T follicular helper cell (primary cell): ENCODE measurements around the gene KCNMB1.

Source experiments
- DNase-seq: peaks from one replicate; pipeline ENCODE4 v3.0.0-alpha.2; 2020; ENCODE audit warnings: low read depth
- total RNA-seq, 2 experiments: gene quantifications; one replicate each; lab custom pipeline; 2026; lab: John Stamatoyannopoulos, UW

Gene KCNMB1, protein sequence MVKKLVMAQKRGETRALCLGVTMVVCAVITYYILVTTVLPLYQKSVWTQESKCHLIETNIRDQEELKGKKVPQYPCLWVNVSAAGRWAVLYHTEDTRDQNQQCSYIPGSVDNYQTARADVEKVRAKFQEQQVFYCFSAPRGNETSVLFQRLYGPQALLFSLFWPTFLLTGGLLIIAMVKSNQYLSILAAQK
- total RNA-seq = 0 reads per million in 2 experiments

DNA sequence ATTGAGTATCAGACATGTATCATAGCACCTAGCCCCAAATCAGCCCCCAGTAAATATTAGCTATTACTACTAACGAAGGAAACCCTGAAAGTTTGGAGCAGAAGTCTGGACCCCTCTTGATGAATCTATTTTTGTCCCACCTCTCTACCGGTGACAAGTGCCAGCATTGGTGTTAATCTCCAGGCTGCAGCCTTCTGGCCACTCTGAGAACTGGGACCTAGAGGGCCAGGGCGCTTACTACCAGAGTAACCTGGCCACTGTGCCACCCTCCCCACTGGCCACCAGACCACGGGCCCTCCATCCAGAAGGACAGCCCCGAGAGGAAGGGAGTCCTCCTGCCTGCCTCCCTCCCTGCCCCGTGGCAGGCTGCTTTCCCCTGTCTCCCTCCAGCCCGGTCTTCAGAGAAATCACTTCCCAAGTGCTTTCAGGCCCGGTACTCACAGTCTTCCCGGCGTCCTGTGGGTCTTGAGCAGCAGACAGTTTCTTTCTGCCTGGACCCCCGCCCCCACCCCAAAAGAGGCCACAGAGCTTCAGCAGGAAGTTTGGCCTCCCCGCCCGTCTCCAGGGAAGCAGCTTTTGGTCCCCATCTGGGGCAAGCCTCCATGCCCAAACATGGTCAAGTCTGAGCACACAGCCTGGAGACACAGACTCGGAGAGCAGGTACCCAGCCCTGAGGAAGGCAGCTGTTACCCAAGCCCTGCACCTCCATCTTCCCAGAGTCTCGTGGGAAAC lies at the start of gene KCNMB1:
Gene KCNMB1 (minus strand): TSS at position 550 of the 732 bp plus-strand sequence. CDS start 3,920 bp downstream, outside the sequence.
- DNase-seq = no peak

DNA sequence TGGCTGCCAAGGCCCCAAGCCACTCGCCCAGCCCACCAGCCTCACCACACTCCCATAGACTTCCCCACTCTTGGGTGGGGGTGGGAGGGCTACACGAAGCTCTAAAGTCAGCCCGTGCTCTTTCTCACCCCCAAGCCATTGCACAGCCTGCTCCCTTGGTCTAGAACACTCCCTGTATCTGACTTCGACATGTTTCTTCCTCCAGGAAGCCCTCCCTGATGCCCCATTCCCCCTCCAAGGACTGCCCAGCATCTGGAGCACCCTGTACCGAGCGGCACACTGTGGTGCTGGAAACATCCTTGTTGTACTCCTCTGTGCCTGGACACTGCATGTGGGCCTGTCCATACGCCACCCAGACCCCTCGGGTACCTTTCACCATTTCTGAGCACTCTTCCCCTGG lies 49.4 kb upstream of the KCNMB1 start:
- no peak for DNase-seq

DNA sequence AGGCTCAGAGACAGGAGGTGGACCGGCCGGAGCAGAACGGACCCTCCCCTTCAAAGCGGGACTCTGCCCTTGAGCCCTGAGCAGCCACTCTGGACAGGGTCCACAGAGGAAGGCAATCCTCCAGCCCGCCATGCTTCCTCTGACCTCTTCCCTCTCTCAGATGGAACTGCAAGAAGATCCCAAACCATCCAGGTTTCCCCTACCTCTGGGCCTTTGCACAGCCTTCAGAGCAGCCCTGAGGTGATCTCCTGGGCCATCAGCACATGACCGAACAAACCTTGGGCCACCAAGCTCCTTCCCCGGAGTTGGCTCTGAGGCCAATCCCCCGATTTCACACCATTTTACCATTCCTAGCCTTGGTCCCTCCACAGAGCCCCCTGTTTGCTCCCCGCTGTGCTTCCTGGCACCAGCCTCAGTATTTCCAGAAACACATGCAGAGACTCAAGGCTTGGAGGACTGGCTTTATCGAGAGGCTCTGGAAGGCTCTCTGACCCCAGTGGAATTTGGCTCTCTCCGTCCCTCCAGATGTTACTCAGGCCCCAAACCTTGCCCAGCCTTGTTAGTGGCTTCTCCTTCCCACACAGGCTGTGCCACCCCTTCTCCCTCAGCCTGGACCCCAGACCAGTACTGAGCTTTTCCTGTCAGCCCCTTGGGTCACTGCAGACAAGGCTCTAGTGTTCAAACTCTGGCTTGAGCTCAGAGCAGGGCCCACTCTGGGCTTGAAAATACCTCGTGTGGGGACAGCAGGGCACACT lies 48.6 kb upstream of the KCNMB1 start:
- DNase-seq = no peak

DNA sequence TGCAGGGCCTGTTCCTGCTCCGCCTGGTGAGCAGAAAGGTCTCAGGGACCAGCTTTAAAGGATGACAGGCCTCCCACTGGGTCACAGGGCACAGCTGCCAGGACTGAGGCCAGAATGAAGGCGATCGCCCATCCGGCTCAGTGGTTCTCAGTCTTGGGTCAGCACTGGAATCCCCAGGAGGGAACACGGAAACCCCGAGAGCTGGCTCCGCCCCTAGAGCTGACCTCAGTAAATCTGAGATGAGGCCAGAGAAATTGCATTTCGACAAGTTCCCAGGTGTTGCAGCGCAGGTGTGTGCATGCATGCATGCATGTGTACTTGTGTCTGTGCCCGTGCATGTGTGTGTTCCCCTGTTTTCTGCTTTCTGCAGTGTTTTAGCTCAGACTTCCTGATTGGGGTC lies 47.2 kb upstream of the KCNMB1 start:
- DNase-seq = no peak

DNA sequence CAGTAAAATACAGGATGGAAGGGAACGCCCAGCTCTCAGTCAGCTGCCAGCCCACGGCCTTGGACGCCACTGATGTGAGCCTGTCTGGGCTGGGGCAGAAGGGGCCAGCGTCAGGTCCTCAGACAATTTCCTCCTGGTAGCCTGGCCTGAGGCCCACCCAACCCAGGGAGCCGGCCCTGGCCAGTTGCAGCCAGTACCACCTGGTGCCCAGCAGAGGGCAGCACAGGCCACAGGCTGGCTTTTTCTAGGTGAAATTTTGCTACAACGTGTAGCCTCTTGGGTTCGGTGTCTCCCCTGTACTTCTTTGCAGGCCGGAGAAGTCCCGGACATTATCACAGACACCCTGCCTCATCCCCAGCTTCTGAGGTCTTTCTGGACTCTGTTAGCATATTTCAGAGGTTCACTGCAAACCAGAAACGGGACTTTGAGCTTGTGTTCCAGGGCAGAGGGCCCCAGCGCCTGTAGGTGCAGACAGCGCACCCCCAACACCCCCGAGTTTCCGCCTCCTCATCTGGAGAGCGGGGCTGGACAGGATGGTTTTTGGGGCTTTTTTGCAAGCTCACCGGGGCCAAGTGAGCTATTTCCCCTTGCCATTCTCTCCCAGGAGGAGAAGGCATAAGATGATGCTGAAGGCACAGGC lies 45.9 kb upstream of the KCNMB1 start:
- peak; percentile 20 for DNase-seq

DNA sequence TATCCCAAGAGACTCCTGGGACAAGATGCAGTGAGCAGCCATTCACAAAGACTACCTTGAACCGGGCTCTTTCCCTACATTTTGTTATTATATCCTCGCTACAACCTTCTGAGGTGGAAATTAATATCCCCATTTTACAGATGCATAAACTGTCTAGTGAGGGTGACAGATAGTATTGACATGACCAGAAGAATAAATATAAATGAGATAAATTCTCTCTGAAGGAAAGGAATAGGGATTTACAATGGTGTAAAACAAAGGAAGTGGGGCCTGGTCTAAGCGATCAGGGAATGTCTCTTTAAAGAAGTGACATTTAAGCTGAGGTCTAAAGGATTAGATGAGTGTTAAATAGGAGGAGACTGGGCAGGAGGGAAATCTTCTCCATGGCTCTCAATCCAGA lies 43.5 kb upstream of the KCNMB1 start:
- DNase-seq = no peak

DNA sequence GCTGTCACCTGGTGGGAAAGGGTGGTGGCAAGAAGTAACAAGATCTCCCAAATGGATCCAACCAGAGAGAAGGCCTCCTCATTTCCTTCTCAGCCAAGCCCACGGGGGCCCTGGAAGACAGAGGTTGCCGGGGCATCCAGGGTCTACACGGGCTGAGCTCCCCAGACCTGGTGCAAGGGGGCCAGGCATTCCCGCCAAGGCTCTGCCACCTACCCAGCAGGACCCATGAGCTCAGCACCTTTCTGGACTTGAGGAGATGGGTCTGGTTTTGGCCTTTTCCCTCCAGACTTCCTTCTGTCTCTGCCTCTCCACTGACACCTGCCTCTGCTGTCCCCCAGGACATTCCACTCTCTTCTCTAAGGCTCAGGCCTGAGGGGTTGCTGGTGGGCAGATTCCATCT lies 42.4 kb upstream of the KCNMB1 start:
- no peak for DNase-seq

DNA sequence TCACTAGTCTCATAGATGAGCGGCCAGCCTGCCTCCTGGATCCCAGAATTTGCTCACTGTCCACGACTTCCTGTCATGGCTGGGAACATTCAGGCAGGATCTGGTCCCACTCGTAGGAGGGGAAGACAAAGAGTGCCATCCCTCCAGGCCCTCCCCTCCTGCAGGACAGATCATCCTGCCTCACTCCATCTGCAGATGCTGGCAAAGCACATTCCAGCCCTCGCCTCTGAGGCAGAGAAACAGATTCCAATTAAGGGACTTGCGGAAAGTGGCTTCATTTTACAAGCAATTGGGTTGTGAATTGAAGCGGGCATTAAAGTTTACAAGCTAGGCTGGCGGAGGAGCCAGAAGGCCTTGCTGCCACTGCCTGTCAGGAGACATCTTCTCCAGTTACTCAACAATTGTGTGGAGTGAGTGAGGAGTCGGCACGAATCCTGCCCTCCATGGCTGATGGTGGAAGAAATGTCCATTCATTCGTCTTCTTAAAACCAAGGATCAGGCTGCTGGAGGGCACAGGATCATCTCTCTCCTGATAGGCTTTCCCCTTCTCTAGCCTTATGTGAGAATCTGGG lies 41.8 kb upstream of the KCNMB1 start:
- DNase-seq = no peak

DNA sequence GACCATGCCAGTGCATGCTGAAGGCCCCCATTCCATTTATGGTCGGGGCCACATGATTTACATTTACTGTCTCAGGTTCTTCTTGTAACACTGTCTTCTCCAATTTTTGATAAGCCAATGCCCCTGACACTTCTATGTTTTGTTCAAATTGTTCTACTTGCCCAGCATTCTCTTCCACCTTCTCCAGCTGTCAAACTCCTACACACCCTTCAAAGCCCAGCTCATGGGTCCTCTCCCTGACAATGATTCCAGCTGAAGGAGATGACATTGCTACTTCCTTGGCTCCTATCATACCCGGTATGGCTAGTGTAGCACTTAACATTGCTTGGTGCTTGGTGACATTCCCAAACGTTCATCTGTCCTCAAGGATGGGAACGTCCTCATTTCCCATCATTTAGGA lies 41.1 kb upstream of the KCNMB1 start:
- no peak for DNase-seq

DNA sequence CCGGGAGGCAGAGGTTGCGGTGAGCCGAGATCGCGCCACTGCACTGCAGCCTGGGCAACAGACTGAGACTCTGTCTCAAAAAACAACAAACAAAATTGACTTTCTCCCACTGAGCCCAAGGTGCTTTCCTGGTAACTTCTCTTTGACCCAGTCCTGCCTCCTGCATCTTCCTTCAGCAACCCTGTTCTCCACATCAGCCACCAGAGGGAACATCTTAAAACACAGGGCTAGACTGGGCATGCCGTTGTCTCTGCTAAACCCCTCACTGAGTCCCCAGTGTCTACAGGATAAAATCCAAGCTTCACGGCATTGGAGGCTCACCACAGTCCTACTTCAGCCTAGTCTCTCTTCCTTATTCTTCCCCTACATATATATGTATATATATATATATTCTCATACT lies 39.8 kb upstream of the KCNMB1 start:
- DNase-seq = no peak

DNA sequence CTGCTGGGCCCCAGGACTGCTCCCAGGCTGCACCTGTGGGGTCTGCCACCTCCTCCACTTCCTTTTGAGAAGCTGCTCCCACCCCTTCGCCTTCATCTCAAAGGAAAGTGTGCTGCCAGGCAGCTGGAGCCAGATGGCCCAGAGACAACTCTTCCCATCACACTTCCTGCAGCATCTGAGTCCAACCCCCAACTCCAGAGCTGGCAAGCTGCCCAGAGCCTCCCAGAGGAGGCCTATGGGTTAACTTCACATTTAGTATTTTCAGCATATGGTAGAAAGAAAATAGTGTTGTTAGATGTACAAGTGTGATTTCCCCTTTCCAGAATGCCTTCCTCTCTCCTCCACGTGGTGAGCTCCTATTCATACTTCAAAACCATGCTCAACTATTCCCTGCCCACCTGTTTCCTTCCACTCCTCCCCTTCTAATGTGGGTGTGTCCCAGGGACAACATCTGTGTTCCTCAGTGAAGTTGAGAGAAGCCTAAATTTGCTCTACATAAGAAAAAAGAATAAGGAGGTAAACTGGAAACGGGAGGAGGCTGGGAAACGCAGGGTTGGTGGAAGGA lies 38.6 kb upstream of the KCNMB1 start:
- no peak for DNase-seq

DNA sequence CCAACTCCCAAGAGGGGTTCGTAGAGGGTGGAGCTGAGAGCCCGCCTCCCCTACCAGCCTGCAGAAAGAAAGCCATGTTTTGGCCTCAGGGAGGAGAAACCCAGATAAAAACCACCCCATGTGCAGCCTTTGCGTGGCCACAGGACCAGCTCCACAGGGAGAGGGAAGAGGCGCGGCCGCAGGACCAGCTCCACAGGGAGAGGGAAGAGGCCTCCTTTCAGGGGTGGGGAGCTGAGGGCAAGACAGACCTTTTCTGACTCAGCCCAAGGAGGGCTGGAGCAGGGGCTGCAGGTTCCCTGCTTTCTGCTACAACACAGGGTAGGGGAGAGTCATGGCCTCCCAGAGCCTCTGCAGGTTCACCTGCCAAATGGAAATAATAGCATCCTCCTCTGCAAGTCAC lies 37.6 kb upstream of the KCNMB1 start:
- DNase-seq = no peak

DNA sequence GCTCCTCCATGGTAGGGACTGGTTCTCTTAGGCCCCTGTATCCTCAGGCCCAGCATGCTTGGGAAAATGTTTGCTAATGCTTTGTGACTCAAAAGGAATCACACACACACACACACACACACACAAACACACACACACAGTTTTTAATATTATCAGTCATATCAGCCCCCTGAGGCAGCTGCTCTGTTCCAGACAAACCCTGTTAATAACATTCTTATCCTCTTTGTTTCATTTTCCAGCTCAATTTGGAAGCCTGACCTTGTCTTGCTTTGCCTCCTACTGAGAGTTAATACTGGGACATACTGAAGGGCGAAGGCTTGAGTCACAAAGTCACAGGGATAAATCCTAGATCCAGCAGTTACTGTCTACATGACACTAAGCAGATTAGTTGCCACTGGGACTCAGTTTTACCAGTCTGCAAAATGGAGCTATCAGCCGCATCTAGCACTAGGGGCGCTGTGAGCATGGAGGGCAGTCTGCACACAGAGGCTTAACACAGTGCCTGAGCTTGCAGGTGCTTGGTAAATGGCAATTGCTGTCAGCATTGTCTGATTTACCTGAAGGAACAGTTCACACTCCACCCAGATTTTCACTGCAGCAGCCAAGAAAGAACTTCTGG lies 37.1 kb upstream of the KCNMB1 start:
- DNase-seq = no peak

DNA sequence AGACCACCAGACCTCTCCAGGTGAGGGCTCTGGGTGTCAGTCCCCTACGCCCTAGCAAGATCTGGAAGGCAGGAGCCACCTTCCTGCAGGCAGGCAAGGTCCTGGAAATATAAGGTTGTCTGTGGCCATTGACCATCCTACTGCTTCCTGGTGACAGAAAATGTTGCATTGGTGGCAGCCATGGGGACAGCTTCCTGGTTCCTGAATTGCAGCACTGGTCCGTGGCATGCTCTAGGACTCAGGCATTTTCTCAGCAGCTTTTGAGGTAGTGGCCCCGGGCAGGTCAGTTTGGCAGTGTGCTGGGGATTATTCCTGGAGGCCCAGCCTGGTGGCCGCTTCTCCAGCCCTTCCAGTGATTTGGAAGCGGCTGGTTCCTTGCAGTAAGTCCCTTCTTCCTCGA lies 36.6 kb upstream of the KCNMB1 start:
- DNase-seq = no peak

DNA sequence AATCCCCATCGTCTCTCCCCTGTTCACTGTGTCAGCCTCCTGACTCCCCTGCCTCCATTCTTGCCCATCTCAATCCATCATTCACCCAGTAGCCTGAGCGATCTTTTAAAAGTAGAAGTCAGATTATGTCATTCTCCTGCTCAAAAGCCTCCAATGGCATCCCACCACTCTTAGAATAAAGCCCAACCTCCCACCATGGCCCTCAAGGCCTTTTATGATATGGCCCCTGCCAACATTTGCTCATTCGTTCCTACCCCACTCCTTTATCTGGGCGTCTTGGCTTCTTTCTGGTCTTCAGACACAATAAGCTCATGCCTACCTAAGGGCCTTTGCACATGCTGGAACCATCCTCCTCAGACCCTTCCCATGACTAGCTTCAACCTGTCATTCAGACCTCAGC lies 35.5 kb upstream of the KCNMB1 start:
- no peak for DNase-seq

DNA sequence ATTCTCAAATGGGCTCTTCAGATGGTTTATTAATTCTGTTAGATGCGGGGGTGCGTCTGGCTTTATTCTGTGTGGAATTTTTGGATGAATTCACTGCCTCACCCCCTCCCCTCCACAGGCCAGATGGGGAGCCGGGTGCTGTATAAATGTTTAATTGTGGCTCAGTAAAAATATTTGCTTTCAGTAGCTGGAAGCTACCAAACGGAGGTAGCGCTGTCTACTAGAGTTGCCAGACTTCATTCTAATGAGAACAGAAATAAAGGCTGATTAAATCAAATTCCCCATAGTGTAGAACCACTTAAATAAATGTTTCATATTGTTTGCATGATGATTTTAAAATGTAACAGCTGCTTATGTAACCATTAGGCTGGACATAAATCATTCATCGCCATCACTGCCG lies 34.5 kb upstream of the KCNMB1 start:
- no peak for DNase-seq

DNA sequence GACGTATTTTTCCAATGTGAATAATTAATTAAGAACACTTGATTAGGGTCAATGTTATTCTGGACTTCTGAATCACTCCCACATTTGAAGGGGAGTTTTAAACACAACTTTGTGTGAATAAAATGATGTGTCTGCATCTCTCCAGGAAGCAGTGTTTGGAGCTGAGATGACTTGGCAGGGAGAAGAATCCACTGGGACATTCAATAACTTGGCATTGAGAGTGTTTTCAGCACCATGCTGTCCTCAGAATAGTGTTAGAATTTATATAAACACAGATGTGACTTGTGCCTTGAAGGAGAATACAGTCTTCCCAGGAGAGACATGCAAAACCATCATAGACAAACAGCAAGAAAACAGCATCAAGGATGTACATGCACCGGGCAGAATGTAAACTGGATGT lies 32.7 kb upstream of the KCNMB1 start:
- no peak for DNase-seq

DNA sequence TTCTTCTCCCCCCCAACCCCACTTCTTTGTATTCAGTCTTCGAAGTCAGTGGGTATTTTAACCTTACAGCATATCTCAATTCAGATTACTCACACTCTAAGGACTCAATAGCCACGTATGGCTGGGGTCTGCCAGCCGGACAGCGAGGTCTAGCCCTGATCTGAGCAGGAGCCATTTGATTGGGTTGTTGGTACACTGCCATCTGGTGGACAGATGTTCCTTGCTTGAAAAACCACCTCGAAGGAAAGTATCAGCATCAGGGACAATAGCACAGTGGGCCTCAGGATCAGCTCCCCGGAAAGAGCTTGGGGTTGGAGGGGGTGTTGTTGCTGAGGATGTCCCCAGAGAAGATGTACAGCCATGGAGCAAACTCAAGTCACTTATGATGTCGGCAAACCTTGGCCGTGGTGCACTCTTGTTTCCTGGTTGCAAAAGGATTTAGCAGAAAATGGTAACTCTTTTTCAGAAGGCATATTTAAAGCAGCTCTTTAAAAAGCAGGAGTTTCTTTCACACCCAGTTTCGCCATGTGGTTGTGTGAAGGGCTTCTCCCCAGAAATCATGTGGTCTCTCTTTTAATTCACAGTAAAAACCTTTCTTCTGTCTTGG lies 31.7 kb upstream of the KCNMB1 start:
- peak; percentile 29 for DNase-seq

DNA sequence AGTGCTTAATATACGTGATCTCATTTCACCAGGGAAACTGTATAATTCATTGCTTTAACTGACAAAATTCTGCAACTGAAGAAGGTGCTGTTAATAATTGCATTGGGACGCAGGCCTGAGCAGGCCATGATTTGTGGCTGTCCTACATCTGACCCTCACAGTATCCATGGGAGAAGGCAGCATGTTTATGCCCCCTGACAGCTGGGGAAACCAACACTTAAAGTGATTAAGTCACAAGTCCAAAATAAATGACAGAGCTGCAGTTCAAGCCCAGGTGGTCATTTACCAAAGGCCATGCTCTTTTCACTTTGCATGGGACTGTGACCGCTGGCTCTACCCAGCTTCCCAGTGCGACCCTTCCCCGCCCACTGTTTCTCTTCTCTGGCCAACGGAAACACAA lies 30.5 kb upstream of the KCNMB1 start:
- no peak for DNase-seq

DNA sequence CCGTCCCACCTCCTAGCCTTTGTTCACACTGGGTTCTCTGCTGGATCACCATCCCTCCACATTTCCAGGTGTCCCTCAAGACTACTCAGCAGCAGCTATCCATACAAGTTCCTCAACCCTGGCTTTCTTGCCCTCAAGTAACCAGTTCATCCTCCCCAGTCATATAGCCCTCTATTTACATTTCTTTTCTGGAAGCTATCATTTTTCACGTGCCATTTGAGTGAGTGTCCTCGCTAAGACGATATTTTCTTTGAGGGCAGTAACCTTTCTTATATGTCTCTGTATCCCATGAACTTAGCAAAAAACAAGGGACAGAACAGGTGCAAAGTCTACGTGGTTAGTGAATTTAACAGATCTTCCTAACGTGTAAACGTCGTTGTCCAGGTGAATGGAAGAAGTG lies 29.6 kb upstream of the KCNMB1 start:
- no peak for DNase-seq

DNA sequence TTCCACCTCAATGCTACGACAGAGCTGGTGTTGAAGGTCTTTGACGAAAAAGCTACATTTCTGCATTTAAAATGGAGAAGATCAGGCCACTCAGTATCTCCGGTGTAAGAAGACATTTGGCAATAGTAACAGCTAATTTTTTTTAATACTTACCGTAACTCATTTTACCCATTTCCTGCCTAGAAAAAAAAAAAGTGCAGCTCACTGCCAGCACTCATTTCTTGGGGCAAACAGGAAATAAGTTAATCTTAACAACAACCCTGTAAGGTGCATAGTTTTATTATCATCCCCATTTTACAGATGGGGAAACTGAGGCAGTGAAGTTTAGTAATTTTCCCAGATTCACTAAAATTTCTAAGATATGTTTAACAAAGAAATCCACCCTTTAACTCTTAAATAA lies 27.4 kb upstream of the KCNMB1 start:
- no peak for DNase-seq
